GM23338 (cell line): Measurements from ENCODE around the gene CACNA2D2. TPM values are rescaled to one million over a fixed set of nuclear protein-coding genes. Genes with fewer than 3 reads are reported as not detected.

Source experiments
- ATAC-seq: fragments of 200-7000 bp; cut with Tn5 transposase; 3 replicates; pipeline ENCODE4 v1.9.1; 2020
- DNase-seq: peaks from one replicate; pipeline ENCODE4 v3.0.0-alpha.2; 2015; ENCODE audit warnings: low spot score
- H2AFZ ChIP-seq: fragments of 200-600 bp; sonication (generic); 2 replicates; pipeline ENCODE4 v1.8.0; 2016; ENCODE audit warnings: antibody characterized with exemption, mild to moderate bottlenecking, moderate library complexity
- H3F3A ChIP-seq: fragments of 200-600 bp; sonication (generic); replicated peaks from 2 replicates; pipeline ENCODE4 v1.8.0; 2017; ENCODE audit warnings: antibody characterized with exemption, mixed run types, low read depth
- H3K27ac ChIP-seq: fragments of 200-600 bp; sonication (generic); 2 replicates; pipeline ENCODE4 v1.6.1; 2016; ENCODE audit warnings: low read depth
- H3K27me3 ChIP-seq: fragments of 200-600 bp; sonication (generic); 2 replicates; pipeline ENCODE4 v1.8.0; 2016; ENCODE audit warnings: mild to moderate bottlenecking, mixed run types, moderate library complexity; ENCODE audit not compliant: insufficient read depth
- H3K36me3 ChIP-seq: fragments of 200-600 bp; sonication (generic); 2 replicates; pipeline ENCODE4 v1.8.0; 2016; ENCODE audit warnings: mild to moderate bottlenecking; ENCODE audit not compliant: insufficient read depth
- H3K4me1 ChIP-seq: fragments of 200-600 bp; sonication (generic); 2 replicates; pipeline ENCODE4 v1.8.0; 2016; ENCODE audit warnings: mild to moderate bottlenecking, moderate library complexity; ENCODE audit not compliant: insufficient read depth
- H3K4me2 ChIP-seq: fragments of 200-600 bp; sonication (generic); 2 replicates; pipeline ENCODE4 v1.7.1; 2017; ENCODE audit warnings: mixed run types
- H3K4me3 ChIP-seq: fragments of 200-600 bp; sonication (generic); 2 replicates; pipeline ENCODE4 v1.6.1; 2016; ENCODE audit warnings: mixed run types
- H3K79me2 ChIP-seq: fragments of 200-600 bp; sonication (generic); replicated peaks from 2 replicates; pipeline ENCODE4 v1.8.0; 2017; ENCODE audit warnings: mild to moderate bottlenecking; ENCODE audit not compliant: insufficient read depth
- H3K9me2 ChIP-seq: fragments of 200-600 bp; sonication (generic); 2 replicates; pipeline ENCODE4 v1.8.0; 2017; ENCODE audit not compliant: insufficient read depth
- H4K20me1 ChIP-seq: fragments of 200-600 bp; sonication (generic); replicated peaks from 2 replicates; pipeline ENCODE4 v1.8.0; 2017; ENCODE audit warnings: mild to moderate bottlenecking; ENCODE audit not compliant: insufficient read depth
- H3K27ac Mint-ChIP-seq: 2 replicates; pipeline ENCODE4 v1.8.0; 2020; ENCODE audit warnings: inconsistent platforms, mild to moderate bottlenecking, moderate library complexity, mixed read lengths
- H3K27me3 Mint-ChIP-seq: 3 replicates; pipeline ENCODE4 v1.8.0; 2022; ENCODE audit warnings: low read depth, mild to moderate bottlenecking, moderate library complexity, mixed read lengths, inconsistent platforms; ENCODE audit not compliant: insufficient read depth, poor library complexity
- H3K36me3 Mint-ChIP-seq: 3 replicates; pipeline ENCODE4 v1.8.0; 2021; ENCODE audit warnings: low read depth, mild to moderate bottlenecking, inconsistent platforms, moderate library complexity, mixed read lengths
- H3K4me1 Mint-ChIP-seq: 3 replicates; pipeline ENCODE4 v1.8.0; 2020; ENCODE audit warnings: mild to moderate bottlenecking, inconsistent platforms, mixed read lengths
- H3K4me3 Mint-ChIP-seq: 3 replicates; pipeline ENCODE4 v1.8.0; 2021; ENCODE audit warnings: moderate library complexity, mild to moderate bottlenecking, inconsistent platforms, mixed read lengths
- H3K9me3 Mint-ChIP-seq: 3 replicates; pipeline ENCODE4 v1.8.0; 2020; ENCODE audit warnings: moderate library complexity, mild to moderate bottlenecking, inconsistent platforms, mixed read lengths
- CREB1 ChIP-seq: fragments of 250-450 bp; sonication (Bioruptor Pico); IDR thresholded peaks from 2 replicates; pipeline ENCODE4 v1.5.0; 2020; ENCODE audit warnings: low read depth, mild to moderate bottlenecking, moderate library complexity
- CTCF ChIP-seq, 2 experiments: fragments of 200-600 bp in 1 of 2; sonication (generic) in 1 of 2; conservative IDR thresholded peaks; 2 replicates each; pipeline versions ENCODE4 v1.5.1 to v1.6.1; 2016 to 2017; ENCODE audit warnings: antibody characterized with exemption in 2 of 2, low read depth in 2 of 2, mild to moderate bottlenecking in 2 of 2, moderate library complexity in 1 of 2
- EZH2 ChIP-seq: fragments of 200-600 bp; sonication (generic); IDR thresholded peaks from one replicate; pipeline ENCODE4 v1.8.0; 2017; ENCODE audit warnings: antibody characterized with exemption, mild to moderate bottlenecking, low read depth; ENCODE audit not compliant: unreplicated experiment
- EZH2phosphoT487 ChIP-seq: fragments of 200-600 bp; sonication (generic); IDR thresholded peaks from one replicate; pipeline ENCODE4 v1.8.1; 2018; ENCODE audit warnings: antibody characterized with exemption; ENCODE audit not compliant: unreplicated experiment
- JUNB ChIP-seq: IDR thresholded peaks from one replicate; pipeline ENCODE4 v1.6.1; 2016; ENCODE audit warnings: antibody characterized with exemption; ENCODE audit not compliant: unreplicated experiment
- NANOG ChIP-seq: IDR thresholded peaks from 2 replicates; pipeline ENCODE4 v1.6.1; 2016; ENCODE audit warnings: antibody characterized with exemption, borderline replicate concordance
- POLR2AphosphoS5 ChIP-seq: IDR thresholded peaks from 2 replicates; pipeline ENCODE4 v1.6.1; 2016; ENCODE audit warnings: antibody characterized with exemption, low read depth
- STAT1 ChIP-seq: IDR thresholded peaks from one replicate; pipeline ENCODE4 v1.6.1; 2016; ENCODE audit warnings: antibody characterized with exemption; ENCODE audit not compliant: unreplicated experiment
- ZNF114 ChIP-seq: fragments of 250-450 bp; sonication (Bioruptor Pico); IDR thresholded peaks from 2 replicates; pipeline ENCODE4 v1.5.0; 2020; ENCODE audit warnings: mild to moderate bottlenecking, moderate library complexity
- ZNF331 ChIP-seq: fragments of 250-450 bp; sonication (Bioruptor Pico); IDR thresholded peaks from 2 replicates; pipeline ENCODE4 v1.5.0; 2020; ENCODE audit warnings: low read depth, mild to moderate bottlenecking, moderate library complexity
- polyA plus RNA-seq: library from polyadenylated mRNA; unstranded; fragments of >200 nt; fragmentation: Nextera tagmentation; extraction: Ambion mirVana; gene quantifications from 2 replicates; pipeline ENCODE4 v1.2.1, GENCODE V29; 2016
- total RNA-seq: library from RNA; depleted of rRNA; stranded (reverse); fragments of >200 nt; shearing (Covaris generic); gene quantifications from 2 replicates; pipeline ENCODE4 v1.2.3, GENCODE V29; 2014
- TF ChIP-seq, protein P1 (sequence below): IDR thresholded peaks from one replicate; pipeline ENCODE4 v1.6.1; 2018; ENCODE audit warnings: antibody characterized with exemption; ENCODE audit not compliant: unreplicated experiment
- TF ChIP-seq, protein P2 (sequence below): fragments of 250-450 bp; sonication (Bioruptor Pico); IDR thresholded peaks from 2 replicates; pipeline ENCODE4 v1.5.0; 2020; ENCODE audit warnings: mild to moderate bottlenecking, moderate library complexity
- TF ChIP-seq, protein P3 (sequence below): IDR thresholded peaks from 2 replicates; pipeline ENCODE4 v1.6.1; 2016; ENCODE audit warnings: antibody characterized with exemption

The CACNA2D2 gene
- total and polyA plus RNA-seq, 2 experiments from 2014 or later: 4.7 to 11.4 TPM

GRCh38 chr3:50479523-50479922 is 23.9 kb downstream of the CACNA2D2 start:
- no peak overlapping the region for H3K27ac ChIP-seq
- no peak overlapping the region for H3K4me2 ChIP-seq
- no peaks in the 10 kb centered on the region for H3F3A ChIP-seq
- DNase-seq: no peak
- no peak for ATAC-seq
- Mint-ChIP-seq H3K4me1 (peaks cover 23% of the 10 kb centered on the region), H3K27me3 (peaks cover 7% of the 10 kb centered on the region), H3K36me3 (no peaks in the 10 kb centered on the region), H3K9me3 (no peaks in the 10 kb centered on the region), H3K4me3 (no peak overlapping the region), H3K27ac (no peak overlapping the region)
- no peak overlapping the region for H2AFZ ChIP-seq
- H3K27me3 ChIP-seq: no peaks in the 10 kb centered on the region
- no peak for TF ChIP-seq JUNB
- no peak for TF ChIP-seq NANOG
- TF ChIP-seq, protein P1, sequence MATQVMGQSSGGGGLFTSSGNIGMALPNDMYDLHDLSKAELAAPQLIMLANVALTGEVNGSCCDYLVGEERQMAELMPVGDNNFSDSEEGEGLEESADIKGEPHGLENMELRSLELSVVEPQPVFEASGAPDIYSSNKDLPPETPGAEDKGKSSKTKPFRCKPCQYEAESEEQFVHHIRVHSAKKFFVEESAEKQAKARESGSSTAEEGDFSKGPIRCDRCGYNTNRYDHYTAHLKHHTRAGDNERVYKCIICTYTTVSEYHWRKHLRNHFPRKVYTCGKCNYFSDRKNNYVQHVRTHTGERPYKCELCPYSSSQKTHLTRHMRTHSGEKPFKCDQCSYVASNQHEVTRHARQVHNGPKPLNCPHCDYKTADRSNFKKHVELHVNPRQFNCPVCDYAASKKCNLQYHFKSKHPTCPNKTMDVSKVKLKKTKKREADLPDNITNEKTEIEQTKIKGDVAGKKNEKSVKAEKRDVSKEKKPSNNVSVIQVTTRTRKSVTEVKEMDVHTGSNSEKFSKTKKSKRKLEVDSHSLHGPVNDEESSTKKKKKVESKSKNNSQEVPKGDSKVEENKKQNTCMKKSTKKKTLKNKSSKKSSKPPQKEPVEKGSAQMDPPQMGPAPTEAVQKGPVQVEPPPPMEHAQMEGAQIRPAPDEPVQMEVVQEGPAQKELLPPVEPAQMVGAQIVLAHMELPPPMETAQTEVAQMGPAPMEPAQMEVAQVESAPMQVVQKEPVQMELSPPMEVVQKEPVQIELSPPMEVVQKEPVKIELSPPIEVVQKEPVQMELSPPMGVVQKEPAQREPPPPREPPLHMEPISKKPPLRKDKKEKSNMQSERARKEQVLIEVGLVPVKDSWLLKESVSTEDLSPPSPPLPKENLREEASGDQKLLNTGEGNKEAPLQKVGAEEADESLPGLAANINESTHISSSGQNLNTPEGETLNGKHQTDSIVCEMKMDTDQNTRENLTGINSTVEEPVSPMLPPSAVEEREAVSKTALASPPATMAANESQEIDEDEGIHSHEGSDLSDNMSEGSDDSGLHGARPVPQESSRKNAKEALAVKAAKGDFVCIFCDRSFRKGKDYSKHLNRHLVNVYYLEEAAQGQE: no peak
- no peak for TF ChIP-seq EZH2
- TF ChIP-seq CTCF (conservative IDR thresholded peaks at IDR 0.05; ENCODE audit: low read depth in 2 of 2): no peak
- TF ChIP-seq EZH2phosphoT487: no peak
- no peak for TF ChIP-seq STAT1
- TF ChIP-seq ZNF114: no peak
- no peak for TF ChIP-seq POLR2AphosphoS5
- TF ChIP-seq, protein P2, sequence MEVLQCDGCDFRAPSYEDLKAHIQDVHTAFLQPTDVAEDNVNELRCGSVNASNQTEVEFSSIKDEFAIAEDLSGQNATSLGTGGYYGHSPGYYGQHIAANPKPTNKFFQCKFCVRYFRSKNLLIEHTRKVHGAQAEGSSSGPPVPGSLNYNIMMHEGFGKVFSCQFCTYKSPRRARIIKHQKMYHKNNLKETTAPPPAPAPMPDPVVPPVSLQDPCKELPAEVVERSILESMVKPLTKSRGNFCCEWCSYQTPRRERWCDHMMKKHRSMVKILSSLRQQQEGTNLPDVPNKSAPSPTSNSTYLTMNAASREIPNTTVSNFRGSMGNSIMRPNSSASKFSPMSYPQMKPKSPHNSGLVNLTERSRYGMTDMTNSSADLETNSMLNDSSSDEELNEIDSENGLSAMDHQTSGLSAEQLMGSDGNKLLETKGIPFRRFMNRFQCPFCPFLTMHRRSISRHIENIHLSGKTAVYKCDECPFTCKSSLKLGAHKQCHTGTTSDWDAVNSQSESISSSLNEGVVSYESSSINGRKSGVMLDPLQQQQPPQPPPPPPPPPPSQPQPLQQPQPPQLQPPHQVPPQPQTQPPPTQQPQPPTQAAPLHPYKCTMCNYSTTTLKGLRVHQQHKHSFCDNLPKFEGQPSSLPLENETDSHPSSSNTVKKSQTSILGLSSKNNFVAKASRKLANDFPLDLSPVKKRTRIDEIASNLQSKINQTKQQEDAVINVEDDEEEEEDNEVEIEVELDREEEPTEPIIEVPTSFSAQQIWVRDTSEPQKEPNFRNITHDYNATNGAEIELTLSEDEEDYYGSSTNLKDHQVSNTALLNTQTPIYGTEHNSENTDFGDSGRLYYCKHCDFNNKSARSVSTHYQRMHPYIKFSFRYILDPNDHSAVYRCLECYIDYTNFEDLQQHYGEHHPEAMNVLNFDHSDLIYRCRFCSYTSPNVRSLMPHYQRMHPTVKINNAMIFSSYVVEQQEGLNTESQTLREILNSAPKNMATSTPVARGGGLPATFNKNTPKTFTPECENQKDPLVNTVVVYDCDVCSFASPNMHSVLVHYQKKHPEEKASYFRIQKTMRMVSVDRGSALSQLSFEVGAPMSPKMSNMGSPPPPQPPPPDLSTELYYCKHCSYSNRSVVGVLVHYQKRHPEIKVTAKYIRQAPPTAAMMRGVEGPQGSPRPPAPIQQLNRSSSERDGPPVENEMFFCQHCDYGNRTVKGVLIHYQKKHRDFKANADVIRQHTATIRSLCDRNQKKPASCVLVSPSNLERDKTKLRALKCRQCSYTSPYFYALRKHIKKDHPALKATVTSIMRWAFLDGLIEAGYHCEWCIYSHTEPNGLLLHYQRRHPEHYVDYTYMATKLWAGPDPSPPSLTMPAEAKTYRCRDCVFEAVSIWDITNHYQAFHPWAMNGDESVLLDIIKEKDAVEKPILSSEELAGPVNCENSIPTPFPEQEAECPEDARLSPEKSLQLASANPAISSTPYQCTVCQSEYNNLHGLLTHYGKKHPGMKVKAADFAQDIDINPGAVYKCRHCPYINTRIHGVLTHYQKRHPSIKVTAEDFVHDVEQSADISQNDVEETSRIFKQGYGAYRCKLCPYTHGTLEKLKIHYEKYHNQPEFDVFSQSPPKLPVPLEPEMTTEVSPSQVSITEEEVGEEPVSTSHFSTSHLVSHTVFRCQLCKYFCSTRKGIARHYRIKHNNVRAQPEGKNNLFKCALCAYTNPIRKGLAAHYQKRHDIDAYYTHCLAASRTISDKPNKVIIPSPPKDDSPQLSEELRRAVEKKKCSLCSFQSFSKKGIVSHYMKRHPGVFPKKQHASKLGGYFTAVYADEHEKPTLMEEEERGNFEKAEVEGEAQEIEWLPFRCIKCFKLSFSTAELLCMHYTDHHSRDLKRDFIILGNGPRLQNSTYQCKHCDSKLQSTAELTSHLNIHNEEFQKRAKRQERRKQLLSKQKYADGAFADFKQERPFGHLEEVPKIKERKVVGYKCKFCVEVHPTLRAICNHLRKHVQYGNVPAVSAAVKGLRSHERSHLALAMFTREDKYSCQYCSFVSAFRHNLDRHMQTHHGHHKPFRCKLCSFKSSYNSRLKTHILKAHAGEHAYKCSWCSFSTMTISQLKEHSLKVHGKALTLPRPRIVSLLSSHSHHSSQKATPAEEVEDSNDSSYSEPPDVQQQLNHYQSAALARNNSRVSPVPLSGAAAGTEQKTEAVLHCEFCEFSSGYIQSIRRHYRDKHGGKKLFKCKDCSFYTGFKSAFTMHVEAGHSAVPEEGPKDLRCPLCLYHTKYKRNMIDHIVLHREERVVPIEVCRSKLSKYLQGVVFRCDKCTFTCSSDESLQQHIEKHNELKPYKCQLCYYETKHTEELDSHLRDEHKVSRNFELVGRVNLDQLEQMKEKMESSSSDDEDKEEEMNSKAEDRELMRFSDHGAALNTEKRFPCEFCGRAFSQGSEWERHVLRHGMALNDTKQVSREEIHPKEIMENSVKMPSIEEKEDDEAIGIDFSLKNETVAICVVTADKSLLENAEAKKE (CRISPR knock-in tag): no peak
- TF ChIP-seq, protein P3, sequence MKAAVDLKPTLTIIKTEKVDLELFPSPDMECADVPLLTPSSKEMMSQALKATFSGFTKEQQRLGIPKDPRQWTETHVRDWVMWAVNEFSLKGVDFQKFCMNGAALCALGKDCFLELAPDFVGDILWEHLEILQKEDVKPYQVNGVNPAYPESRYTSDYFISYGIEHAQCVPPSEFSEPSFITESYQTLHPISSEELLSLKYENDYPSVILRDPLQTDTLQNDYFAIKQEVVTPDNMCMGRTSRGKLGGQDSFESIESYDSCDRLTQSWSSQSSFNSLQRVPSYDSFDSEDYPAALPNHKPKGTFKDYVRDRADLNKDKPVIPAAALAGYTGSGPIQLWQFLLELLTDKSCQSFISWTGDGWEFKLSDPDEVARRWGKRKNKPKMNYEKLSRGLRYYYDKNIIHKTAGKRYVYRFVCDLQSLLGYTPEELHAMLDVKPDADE: no peak
- TF ChIP-seq ZNF331: no peak
- no peak for TF ChIP-seq CREB1 (CRISPR knock-in tag)
- no peaks in the 10 kb centered on the region for H3K36me3 ChIP-seq
- no peaks in the 10 kb centered on the region; the same call in 1 of the 2 replicates for H3K4me1 ChIP-seq
- no peaks in the 10 kb centered on the region for H4K20me1 ChIP-seq
- H3K4me3 ChIP-seq: no peak overlapping the region
- no peaks in the 10 kb centered on the region for H3K79me2 ChIP-seq
- H3K9me2 ChIP-seq: no peaks in the 10 kb centered on the region
